ENCODE measurements around the gene ELL2.

DNA sequence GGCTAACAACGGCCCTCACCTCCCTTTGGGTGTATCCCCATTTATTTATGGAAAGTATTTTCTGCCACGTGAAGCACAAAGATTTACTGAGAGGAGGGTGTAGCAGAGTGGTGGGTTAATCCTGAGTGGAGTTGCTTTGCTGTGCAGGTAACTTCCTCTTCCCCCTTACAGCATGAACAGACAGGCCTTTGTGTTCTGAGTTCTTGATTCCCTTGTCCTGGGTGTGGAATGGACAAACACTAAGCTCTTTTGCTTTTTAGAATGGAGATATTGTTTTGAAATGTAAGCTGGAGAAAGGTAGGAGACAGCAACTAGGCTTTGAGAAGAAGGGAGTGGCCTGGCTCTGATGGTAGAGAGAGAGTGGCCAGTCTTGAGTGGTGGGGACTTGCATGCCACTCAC is 122.0 kb downstream of the ELL2 start:
- TF ChIP-seq, protein P1, sequence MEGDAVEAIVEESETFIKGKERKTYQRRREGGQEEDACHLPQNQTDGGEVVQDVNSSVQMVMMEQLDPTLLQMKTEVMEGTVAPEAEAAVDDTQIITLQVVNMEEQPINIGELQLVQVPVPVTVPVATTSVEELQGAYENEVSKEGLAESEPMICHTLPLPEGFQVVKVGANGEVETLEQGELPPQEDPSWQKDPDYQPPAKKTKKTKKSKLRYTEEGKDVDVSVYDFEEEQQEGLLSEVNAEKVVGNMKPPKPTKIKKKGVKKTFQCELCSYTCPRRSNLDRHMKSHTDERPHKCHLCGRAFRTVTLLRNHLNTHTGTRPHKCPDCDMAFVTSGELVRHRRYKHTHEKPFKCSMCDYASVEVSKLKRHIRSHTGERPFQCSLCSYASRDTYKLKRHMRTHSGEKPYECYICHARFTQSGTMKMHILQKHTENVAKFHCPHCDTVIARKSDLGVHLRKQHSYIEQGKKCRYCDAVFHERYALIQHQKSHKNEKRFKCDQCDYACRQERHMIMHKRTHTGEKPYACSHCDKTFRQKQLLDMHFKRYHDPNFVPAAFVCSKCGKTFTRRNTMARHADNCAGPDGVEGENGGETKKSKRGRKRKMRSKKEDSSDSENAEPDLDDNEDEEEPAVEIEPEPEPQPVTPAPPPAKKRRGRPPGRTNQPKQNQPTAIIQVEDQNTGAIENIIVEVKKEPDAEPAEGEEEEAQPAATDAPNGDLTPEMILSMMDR (IDR thresholded peaks at IDR 0.05), result no peak
- TF ChIP-seq POLR2A (IDR thresholded peaks at IDR 0.05) (no peak), POLR2AphosphoS5 (IDR thresholded peaks at IDR 0.05) (no peak)
